GM21390 (cell line): ENCODE results near the gene HPS1.

Experiments
- ATAC-seq: cut with Tn5 transposase; IDR thresholded peaks from one replicate; pipeline ENCODE4 v1.9.1; 2021; ENCODE audit not compliant: unreplicated experiment

Gene HPS1

GRCh38 chr10:98433881-98434732, 12.6 kb downstream of the HPS1 start:
- no peak for ATAC-seq

DNA sequence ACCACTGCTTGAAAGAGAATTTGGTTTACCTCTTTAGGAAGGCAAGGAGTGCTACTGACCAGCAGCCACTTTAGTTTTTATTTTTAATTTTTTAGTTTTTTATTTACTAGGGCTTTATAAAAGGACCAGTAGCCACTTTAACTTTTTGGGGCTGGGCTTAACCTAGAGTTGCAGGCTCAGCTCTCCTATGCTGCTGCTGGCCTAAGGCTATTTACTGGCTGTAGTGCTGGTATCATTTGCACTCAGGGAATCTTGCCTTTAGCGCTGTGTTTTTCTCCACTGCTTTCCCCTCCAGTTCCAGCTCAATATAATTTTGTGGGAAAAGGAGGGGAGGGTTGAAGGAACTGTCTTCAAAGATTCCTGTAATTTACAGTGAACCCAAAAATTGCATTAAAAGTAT, 13.4 kb downstream of the HPS1 start:
- ATAC-seq: no peak

- no peak for ATAC-seq
Measured at GRCh38 chr10:98432330-98432729, 14.4 kb downstream of the HPS1 start.

GRCh38 chr10:98431016-98431415, 15.7 kb downstream of the HPS1 start:
- no peak for ATAC-seq

DNA sequence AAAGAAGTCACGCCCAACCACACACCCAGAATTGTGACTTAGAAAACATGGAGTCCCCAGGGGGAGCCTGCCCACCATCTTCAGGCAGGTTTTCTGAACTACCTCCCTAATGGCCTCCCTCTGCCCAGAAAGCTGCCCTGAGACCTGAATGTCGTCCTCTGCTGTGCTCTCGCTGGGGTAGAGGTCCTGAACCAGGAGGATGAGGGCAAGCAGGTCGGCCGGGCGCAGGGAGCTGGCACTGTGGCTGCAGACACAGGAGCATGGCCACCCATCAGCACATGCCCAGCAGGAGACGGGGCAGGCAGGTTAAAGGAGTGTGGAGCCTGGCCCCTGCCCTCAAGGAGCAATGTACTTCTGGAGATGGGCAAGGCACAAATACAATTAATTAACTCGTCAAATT, 16.3 kb downstream of the HPS1 start:
- no peak for ATAC-seq

DNA sequence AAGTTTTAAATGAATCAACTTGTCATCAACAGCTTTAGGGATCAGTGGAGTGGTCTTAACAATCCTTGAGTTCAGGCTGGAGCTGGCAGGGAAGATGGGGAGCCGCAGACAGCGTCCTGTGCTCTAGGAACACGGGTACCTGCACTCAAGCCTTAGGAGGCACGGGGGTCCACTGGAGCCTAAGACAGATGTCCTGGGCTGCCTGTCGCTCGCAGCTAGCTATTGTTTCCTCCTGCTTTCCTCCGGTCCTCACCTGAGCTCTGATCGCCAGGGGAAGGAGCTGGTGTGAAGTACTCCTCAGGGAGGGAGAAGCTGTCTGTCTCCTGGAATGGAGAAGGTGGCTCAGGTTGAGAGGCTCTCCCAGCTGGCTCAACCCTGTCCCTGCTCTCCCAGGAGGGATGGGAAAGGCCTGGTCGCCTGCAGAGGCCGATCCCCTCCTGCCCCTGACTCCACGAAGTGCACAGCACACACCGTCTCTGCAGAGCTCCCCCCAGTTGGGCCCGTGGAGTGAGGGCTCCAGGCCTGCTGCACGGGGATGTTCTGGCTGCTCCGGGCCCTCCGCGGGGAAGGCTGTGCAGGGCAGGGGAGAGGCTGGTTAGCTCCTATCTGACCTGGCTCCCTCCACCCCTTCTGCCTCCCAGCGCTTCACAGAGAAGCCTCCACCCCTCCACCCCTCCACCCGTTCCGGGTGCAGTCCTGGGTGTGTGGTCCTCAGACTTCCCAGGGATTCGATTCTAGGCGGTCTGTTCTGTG, 17.2 kb downstream of the HPS1 start:
- no peak for ATAC-seq

DNA sequence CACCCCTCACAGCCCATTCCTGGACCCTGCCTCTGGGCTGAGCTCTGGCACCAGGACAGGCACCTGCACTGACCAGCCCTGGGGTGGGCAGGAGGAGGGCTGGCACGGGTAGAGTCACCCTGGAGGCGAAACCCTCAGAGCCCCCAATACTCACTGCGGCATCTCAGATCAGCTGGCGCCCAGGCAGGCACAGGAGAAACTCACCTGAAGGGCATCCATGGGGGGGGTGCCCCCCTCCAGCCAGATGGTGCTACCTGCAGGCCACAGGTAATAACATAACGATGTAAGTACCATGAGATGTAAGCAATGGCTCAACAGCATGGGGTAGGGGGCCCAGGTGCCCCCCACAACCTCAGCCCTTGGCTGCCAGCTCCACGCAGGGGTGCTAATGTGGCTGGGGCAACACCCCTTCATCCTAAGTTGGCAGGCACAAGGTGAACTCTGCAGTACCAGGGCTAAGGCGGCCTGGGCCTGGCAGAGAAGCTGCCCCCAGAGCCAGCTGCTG, 19.7 kb downstream of the HPS1 start:
- ATAC-seq: no peak

GRCh38 chr10:98425511-98426352, 21.0 kb downstream of the HPS1 start:
- ATAC-seq: peak; percentile 85

GRCh38 chr10:98424295-98425254, 22.2 kb downstream of the HPS1 start:
- no peak for ATAC-seq

- no peak for ATAC-seq
Measured at GRCh38 chr10:98423691-98424120, 23.0 kb downstream of the HPS1 start.

- no peak for ATAC-seq
Measured at GRCh38 chr10:98422182-98422581, 24.6 kb downstream of the HPS1 start.

- ATAC-seq: no peak
Measured at GRCh38 chr10:98420786-98421185, 25.9 kb downstream of the HPS1 start.

DNA sequence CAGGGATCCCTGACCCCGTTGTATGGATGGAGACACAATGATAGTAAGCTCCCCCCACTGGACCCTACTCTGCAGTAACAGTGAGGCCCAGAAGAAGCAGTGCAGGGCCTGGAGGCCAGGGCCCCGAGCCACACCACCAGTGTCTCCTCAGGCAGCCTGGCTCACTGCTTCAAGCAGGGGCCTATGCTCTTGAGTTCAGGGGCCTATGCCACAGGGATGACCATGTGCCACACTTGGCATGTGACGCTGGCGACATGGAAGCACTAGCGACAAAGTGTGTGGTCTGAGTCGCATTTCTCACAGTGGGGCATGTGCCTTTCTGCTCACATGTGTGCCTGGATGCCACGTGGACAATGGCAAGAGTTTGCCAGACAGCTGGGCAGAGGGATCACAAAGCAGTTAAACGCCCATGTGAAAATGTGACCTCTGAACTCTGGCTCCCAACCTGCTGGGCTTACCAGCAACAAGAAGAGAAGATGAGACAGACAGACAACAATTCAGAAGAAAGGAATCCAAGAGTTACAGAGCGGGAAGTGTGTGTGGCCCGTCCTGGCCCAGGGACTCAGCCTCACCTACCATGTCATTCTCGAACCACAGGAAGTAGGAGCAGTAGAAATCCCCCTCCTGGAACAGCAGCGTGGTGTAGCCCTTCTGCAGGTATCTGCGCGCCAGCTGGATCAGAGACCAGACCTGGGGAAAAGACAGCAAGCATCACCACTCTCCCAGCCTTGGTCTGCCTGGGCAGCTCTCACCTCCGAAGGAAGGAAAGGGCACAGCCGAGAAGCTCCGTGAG, 27.1 kb downstream of the HPS1 start:
- no peak for ATAC-seq

GRCh38 chr10:98418665-98419468, 27.9 kb downstream of the HPS1 start:
- no peak for ATAC-seq

DNA sequence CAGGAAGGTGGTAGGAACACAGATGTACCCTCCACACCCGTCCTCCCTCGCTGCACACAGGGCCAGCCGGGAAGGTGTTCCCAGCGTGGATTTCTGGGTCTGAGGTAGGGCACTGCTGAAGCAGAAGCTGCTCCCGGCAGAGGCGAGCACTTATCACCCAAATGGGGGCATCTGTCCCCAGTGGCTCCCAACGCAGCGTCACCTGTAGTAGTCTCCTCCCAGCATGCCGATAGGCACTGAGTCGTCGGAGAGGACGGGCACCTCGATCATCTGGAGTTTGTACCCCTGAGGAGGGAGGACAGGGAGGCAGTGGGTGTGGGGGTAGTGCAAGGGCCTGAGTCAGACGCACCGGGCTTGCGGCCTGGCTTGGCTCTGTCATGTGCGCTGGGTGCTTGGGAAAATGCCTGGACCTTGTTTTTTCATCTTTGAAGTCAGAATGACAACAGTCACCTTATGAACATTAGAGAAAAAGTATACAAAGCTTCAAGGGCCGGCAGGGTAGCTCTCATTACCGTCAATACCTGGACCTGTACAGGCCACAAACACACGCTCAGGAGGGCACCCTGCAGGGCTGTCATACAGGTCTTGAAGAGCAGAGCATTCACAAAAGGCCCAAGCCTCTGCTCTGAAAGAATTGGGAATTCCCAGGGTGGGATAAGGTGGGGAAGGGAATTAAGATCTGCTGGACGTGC, 28.6 kb downstream of the HPS1 start:
- ATAC-seq: no peak

DNA sequence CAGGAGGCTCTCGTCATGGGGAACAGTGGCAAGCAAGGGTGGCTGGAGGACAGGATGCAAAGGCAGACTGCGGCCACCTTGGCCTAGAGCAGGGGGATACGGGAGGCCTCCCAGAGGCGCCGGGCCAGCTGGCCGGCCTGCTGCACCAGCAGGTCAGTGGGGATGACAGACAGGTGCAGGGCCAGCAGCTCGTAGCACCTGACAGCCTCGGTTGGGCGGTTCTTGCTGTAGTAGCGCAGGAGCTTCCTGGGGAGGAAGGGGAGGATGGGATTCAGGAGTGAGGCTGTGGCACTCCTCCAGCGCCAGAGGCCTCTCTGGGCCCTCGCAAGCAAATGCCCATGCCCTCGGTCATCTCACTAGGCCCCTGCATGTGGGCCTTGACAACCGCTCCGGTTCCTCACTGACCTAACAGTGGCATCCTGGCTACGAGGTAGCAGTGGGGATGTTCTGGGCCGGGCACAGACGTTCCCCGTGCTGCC, 29.2 kb downstream of the HPS1 start:
- ATAC-seq: no peak

DNA sequence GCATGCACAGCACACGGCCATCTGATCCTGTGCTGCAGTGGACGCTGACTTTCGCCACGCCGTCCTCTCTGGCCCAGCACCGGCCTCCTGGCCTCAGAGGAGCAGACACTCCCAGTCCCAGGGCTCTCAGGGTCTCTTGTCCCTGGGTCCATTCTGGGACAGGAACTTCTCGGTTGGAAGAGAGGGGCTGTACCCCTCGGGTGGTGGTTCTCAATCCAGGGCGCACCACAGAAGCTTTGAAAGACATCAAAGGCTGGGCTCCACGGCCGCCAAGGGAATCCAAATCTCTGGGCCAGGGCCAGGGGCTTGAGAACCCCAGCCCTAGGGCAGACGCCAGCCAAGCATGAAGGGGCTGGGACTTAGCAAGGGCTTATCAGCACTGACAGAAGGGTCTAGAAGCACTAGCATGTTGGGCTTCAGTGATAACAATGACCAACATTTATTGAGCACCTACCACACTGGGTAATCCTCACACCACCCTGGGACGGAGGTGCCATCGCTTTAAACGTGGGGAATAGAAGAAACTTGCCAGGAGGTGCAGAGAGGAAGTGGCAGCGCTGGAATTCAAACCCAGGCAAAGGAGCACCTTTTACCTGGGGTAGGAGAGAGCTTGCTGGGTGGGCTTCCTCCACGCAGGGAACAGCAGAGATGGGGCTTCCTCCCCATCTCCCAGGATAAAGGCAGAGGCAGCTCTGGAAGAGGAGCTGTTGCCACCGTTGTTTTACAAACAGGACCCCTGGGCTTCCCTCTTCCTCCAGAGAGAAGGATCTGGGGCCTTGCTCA, 29.9 kb downstream of the HPS1 start:
- ATAC-seq: no peak
